ENCODE data around the gene CTSC.
A peak's percentile ranks its signal among the peaks of the same experiment; 100 is the strongest.
"Not testable (repeated sequence)": the region's sequence is repeated elsewhere in the genome, so short reads cannot be mapped to it uniquely, and the experiment has no call there.

The CTSC gene

GRCh38 chr11:88340366-88340935 lies 2.9 kb upstream of the CTSC start:
- no peak for TF ChIP-seq ZNF274 (IDR thresholded peaks at IDR 0.05; ENCODE audit: low read depth, low read length)
- no peak overlapping the region for H3K4me3 ChIP-seq (ENCODE audit: low read length)

DNA sequence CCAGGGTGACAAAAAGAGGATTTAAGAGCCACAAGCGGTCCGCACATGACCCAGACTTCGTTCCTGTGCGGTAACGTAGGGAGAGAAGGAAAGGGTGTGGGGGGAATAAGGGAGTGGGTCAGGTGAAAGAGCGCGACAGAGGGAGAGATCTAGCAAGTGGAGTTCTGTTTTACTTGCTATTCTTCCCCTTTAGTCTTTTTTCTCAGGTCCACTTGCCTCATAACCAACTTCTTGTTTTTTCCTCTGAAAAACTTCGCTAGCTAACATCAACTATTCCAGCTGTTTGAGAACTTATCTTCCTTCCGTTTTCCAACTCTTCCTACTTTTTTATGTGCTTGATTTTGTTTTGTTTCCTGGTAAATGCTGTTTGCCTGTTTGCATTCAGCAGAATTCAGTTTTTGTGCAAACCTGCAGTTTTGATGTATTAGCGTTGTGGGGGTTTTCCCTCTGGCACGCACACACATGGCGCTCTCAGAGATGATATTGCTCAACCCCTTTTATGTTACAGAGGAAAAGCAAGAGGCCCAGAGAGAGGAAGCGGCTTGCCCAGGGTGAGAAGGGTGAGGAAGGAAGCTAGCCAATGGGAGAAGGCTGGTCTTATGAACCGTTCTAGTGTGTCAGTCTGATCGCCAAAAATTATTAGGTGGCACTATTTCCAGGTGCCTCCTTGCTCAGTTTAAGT lies 592 bp upstream of the CTSC start:
- H3K4me3 ChIP-seq (ENCODE audit: low read length) = peak overlapping the region; percentile 86
- no peak for TF ChIP-seq ZNF274 (IDR thresholded peaks at IDR 0.05; ENCODE audit: low read depth, low read length)

DNA sequence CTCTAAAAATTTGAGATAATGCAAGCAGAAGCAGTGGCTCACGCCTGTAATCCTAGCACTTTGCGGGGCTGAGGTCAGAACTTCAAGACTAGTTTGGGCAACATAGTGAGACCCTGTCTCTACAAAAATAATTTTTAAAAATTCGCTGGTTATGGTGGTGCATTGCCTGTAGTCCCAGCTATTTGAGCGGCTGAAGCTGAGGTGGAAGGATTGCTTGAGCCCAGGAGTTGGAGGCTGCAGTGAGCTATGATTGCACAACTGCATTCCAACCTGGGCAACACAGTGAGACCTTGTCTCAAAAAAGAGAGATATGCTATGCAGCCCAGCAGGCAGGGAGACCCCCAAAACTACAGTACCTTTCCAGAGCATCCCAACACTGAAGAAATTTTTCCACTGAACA lies 2.3 kb downstream of the CTSC start:
- no peak for TF ChIP-seq ZNF274 (IDR thresholded peaks at IDR 0.05; ENCODE audit: low read depth, low read length)
- peak overlapping the region; percentile 86 for H3K4me3 ChIP-seq (ENCODE audit: low read length)

DNA sequence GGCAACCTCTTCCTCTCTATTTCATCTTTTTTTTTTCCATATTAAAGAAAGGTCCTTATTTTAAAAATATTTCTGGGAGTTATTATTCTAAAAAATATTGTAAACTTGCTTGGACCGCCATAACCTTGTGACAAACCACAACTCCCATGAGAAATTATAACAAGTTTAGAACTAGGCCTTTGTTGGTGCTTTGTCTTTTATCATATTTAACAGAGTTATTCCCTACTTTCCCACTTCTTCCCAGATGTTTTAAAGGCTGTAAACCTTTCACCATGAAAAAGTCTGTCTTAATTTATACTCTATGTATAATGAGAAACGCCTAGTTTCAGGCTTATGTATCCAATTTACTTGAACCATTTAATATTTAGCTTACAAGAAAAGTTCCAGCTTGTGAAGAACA lies 3.7 kb downstream of the CTSC start:
- H3K4me3 ChIP-seq (ENCODE audit: low read length) = peak overlapping the region; percentile 86; the same call in 1 of the 2 replicates

DNA sequence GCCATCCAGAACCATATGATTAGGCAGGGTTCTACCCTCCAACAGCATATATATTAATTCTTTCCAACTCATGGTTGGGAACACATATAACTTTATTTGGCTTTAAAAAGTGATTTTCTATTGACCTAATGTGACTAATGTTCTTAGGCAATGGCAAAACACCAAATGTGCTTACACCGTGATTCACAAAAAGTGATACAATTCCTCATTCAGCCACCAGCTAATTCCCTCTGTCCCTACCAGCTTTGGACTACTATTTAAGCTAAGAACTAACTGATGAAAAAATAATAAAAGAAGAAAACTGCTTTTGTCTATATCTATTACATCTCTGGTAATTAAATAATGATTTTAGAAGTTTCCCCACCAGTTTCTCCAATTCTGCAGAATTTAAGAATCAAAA lies 4.7 kb downstream of the CTSC start:
- no peak for TF ChIP-seq ZNF274 (IDR thresholded peaks at IDR 0.05; ENCODE audit: low read depth, low read length)
- peak overlapping the region; percentile 17; the same call in 1 of the 2 replicates for H3K4me3 ChIP-seq (ENCODE audit: low read length)

More for the DNA sequence above, 3.7 kb downstream of the CTSC start:
- no peak for TF ChIP-seq ZNF274 (IDR thresholded peaks at IDR 0.05; ENCODE audit: low read depth, low read length)

DNA sequence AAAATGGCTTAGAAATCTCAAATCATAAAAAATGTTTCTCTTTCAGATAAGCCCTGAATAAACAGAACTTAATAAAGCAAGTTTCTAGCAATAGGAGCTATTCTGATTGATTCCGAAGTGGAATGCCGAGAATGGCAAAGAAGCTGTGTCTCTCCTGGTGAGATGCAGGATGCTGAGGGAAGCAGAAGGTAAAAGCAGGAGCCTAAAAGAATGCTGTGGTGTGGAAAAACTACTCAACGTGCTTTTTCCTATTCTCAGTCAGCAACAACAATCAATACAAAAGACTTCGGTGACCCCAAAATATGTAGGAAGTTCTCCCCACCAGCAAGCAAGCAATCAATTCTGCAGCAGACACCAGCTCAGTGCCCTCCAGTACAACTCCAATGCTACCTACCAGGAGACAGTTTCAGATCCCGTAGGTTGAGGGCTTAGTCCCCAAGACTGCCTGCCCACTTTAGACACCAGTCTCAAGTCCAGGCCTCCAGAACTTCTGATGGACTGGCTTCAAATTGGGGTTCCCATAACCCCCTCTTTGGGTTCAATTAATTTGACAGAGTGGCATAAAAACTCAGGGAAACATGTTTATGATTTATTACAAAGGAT lies 6.6 kb downstream of the CTSC start:
- no peak for TF ChIP-seq ZNF274 (IDR thresholded peaks at IDR 0.05; ENCODE audit: low read depth, low read length)
- no peak overlapping the region for H3K4me3 ChIP-seq (ENCODE audit: low read length)

DNA sequence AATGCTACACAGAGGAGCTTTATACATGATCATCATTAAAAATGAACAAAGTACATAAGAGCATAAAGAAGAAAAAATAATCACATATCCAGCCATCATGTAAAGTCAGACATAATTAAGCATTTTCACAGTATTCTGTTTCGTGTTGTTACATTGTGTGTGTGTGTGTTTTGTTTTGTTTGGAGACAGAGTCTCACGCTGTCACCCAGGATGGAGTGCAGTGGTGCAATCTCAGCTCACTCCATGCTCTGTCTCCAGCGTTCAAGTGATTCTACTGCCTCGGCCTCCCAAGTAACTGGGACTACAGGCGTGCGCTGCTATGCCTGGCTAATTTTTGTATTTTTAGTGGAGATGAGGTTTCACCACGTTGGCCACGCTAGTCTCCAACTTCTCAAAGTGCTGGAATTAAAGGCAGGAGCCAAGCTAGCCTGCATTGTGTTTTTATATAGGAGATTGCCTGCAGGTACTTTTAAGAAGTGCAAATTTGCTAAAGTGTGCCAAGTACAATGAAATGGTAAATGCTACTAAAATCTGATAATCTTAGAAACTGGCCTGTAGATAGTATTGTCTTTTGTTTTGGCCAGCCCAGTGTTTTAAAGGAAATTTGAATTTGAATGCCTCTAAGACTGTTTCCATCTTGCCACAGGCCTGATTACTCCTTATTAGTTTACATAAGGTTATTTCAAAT lies 7.8 kb downstream of the CTSC start:
- no peak for TF ChIP-seq ZNF274 (IDR thresholded peaks at IDR 0.05; ENCODE audit: low read depth, low read length)
- no peak overlapping the region for H3K4me3 ChIP-seq (ENCODE audit: low read length)

DNA sequence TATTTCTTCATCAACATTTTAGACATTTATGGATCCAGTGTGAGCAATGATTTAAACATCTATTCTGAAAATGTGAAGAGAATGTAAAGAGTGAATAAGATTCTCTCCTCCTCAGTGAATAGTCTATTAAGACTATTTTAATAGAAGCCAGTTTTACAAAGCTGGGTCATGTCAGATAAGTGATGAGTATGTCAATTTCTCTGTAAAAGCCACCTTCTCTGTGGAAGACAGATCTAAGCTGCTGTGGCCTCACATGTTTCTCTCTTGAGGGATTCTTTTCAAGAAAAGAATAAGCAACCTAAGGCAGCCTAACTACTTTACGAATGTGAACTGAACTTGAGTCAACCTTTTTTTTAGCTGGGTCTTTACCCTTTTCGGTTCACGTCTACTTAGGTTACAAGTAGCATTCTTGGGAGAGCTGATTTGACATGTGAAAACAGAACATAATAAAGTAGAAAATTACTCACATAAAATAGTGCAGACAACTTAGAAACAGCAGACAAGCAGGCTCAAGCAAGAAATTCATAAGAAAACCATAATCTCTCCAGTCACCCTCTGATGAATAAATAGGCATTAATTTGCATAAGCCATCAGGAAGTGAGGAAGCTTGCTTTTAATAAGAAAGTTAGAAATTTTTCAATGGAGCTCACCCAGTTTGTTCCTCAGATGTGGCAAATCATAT lies 9.9 kb downstream of the CTSC start:
- H3K4me3 ChIP-seq (ENCODE audit: low read length) = no peak overlapping the region; the same call in 1 of the 2 replicates
- TF ChIP-seq ZNF274 (IDR thresholded peaks at IDR 0.05; ENCODE audit: low read depth, low read length) = no peak

GRCh38 chr11:88327061-88327460 lies 10.5 kb downstream of the CTSC start:
- no peak overlapping the region for H3K4me3 ChIP-seq (ENCODE audit: low read length)
- TF ChIP-seq ZNF274 (IDR thresholded peaks at IDR 0.05; ENCODE audit: low read depth, low read length) = no peak

GRCh38 chr11:88326099-88326498 lies 11.4 kb downstream of the CTSC start:
- no peak overlapping the region for H3K4me3 ChIP-seq (ENCODE audit: low read length)
- TF ChIP-seq ZNF274 (IDR thresholded peaks at IDR 0.05; ENCODE audit: low read depth, low read length) = no peak

- no peak overlapping the region for H3K4me3 ChIP-seq (ENCODE audit: low read length)
- TF ChIP-seq ZNF274 (IDR thresholded peaks at IDR 0.05; ENCODE audit: low read depth, low read length) = no peak
These were observed 12.8 kb downstream of the CTSC start for GRCh38 chr11:88324562-88325345.

GRCh38 chr11:88322881-88323280 lies 14.7 kb downstream of the CTSC start:
- H3K4me3 ChIP-seq (ENCODE audit: low read length) = not testable (repeated sequence)

DNA sequence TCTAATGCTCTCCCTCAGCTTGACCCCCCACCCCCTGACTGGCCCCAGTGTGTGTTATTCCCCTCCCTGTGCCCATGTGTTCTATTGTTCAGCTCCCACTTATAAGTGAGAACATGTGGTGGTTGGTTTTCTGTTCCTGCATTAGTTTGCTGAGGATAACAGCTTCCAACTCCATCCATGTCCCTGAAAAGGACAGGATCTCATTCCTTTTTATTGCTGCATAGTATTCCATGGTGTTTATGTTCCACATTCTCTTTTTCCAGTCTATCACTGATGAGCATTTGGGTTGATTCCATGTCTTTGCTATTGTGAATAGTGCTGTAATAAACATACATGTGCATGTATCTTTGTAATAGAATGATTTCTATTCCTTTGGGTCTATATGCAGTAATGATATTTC lies 16.1 kb downstream of the CTSC start:
- H3K4me3 ChIP-seq (ENCODE audit: low read length) = not testable (repeated sequence)

DNA sequence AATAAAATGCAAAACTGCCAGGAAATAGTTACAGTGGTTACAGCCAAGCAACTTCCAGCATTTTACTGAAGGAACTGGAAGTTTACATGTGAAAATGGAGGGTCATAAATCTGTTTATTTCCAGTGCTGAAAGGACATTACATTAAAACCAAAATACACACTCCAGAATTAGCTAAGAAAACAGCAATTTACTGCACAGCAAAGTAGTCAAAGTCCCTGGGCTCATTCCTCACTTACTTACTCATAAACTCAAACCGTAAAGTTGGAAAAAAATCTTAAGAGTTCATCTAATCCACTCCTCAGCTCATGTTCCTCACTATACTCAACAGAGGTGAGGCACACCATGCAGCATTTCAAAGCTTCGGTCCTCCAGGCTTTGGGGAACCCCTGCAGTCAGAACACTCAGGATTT lies 17.4 kb downstream of the CTSC start:
- no peak for TF ChIP-seq ZNF274 (IDR thresholded peaks at IDR 0.05; ENCODE audit: low read depth, low read length)

More for the DNA sequence above, 17.4 kb downstream of the CTSC start:
- H3K4me3 ChIP-seq (ENCODE audit: low read length) = no peak overlapping the region

Data from GM08714 (cell line).